Measurements from ENCODE around the gene ZNF41. TPM values are rescaled to one million over a fixed set of nuclear protein-coding genes. Genes with fewer than 3 reads are reported as not detected.

The ZNF41 gene
- total RNA-seq, 2 experiments from 2014 or later, result 12.2 to 13.3 TPM

- CTCF ChIA-PET, result interaction anchor here (1.0 kb wide), 1 partner anchor 143 kb away, joined by 3 read pairs; no protein-coding TSS in a partner anchor
- POLR2A ChIA-PET, result no interaction called here
- Mint-ChIP-seq H3K27me3 (no peaks in the 10 kb centered on the region), H3K4me3 (peak overlapping the region; percentile 86), H3K4me1 (peaks cover 39% of the 10 kb centered on the region), H3K36me3 (ENCODE audit: low read depth) (peaks cover 13% of the 10 kb centered on the region), H3K9me3 (no peaks in the 10 kb centered on the region), H3K27ac (peak overlapping the region; percentile 98)
- DNase-seq, result no peak
Measured at GRCh38 chrX:47482065-47482511, 934 bp downstream of the ZNF41 start.

GRCh38 chrX:47481160-47481559, 1.9 kb downstream of the ZNF41 start:
- DNase-seq, result no peak
- Mint-ChIP-seq H3K4me3 (peak overlapping the region; percentile 86), H3K4me1 (peaks cover 39% of the 10 kb centered on the region), H3K36me3 (ENCODE audit: low read depth) (peaks cover 15% of the 10 kb centered on the region), H3K27ac (no peak overlapping the region), H3K9me3 (no peaks in the 10 kb centered on the region), H3K27me3 (no peaks in the 10 kb centered on the region)
- POLR2A ChIA-PET, result no interaction called here
- CTCF ChIA-PET, result interaction anchor here (1.0 kb wide), 1 partner anchor 144 kb away, joined by 3 read pairs; no protein-coding TSS in a partner anchor

- Mint-ChIP-seq H3K4me1 (peaks cover 42% of the 10 kb centered on the region), H3K9me3 (no peaks in the 10 kb centered on the region), H3K27me3 (no peaks in the 10 kb centered on the region), H3K36me3 (ENCODE audit: low read depth) (peaks cover 18% of the 10 kb centered on the region), H3K27ac (no peak overlapping the region), H3K4me3 (no peak overlapping the region)
- DNase-seq, result no peak
- ChIA-PET CTCF (no interaction called here), POLR2A (no interaction called here)
Measured at GRCh38 chrX:47480576-47480975, 2.4 kb downstream of the ZNF41 start.

GRCh38 chrX:47475476-47475875, 7.5 kb downstream of the ZNF41 start:
- H3K4me3 Mint-ChIP-seq, result no peak overlapping the region
- H3K9me3 Mint-ChIP-seq, result no peaks in the 10 kb centered on the region
- ChIA-PET CTCF (no interaction called here), POLR2A (no interaction called here)
- H3K36me3 Mint-ChIP-seq (ENCODE audit: low read depth), result peaks cover 13% of the 10 kb centered on the region
- H3K27ac Mint-ChIP-seq, result no peak overlapping the region
- H3K27me3 Mint-ChIP-seq, result no peaks in the 10 kb centered on the region
- H3K4me1 Mint-ChIP-seq, result peaks cover 4% of the 10 kb centered on the region
- no peak for DNase-seq

- H3K27me3 Mint-ChIP-seq, result no peaks in the 10 kb centered on the region
- no peak for DNase-seq
- no peak overlapping the region for H3K27ac Mint-ChIP-seq
- peaks cover 44% of the 10 kb centered on the region for H3K36me3 Mint-ChIP-seq (ENCODE audit: low read depth)
- H3K4me1 Mint-ChIP-seq, result peaks cover 3% of the 10 kb centered on the region
- ChIA-PET CTCF (interaction anchor here (0.6 kb wide), 1 partner anchor 816 kb away, joined by 3 read pairs; no protein-coding TSS in a partner anchor), POLR2A (no interaction called here)
- peaks cover 6% of the 10 kb centered on the region for H3K9me3 Mint-ChIP-seq
- no peak overlapping the region for H3K4me3 Mint-ChIP-seq
Measured at GRCh38 chrX:47467106-47467505, 15.9 kb downstream of the ZNF41 start.

- peaks cover 4% of the 10 kb centered on the region for H3K9me3 Mint-ChIP-seq
- no peak for DNase-seq
- no peak overlapping the region for H3K27ac Mint-ChIP-seq
- POLR2A ChIA-PET, result no interaction called here
- CTCF ChIA-PET, result no interaction called here
- no peaks in the 10 kb centered on the region for H3K27me3 Mint-ChIP-seq
- no peak overlapping the region for H3K4me3 Mint-ChIP-seq
- no peaks in the 10 kb centered on the region for H3K4me1 Mint-ChIP-seq
- peaks cover 57% of the 10 kb centered on the region for H3K36me3 Mint-ChIP-seq (ENCODE audit: low read depth)
Measured at GRCh38 chrX:47460561-47460960, 22.5 kb downstream of the ZNF41 start.

- no peaks in the 10 kb centered on the region for H3K4me1 Mint-ChIP-seq
- no peak for DNase-seq
- no peak overlapping the region for H3K4me3 Mint-ChIP-seq
- ChIA-PET POLR2A (no interaction called here), CTCF (interaction anchor here (0.6 kb wide), 1 partner anchor 704 kb away, joined by 4 read pairs; no protein-coding TSS in a partner anchor)
- peaks cover 61% of the 10 kb centered on the region for H3K36me3 Mint-ChIP-seq (ENCODE audit: low read depth)
- H3K27ac Mint-ChIP-seq, result no peak overlapping the region
- no peaks in the 10 kb centered on the region for H3K27me3 Mint-ChIP-seq
- peaks cover 5% of the 10 kb centered on the region for H3K9me3 Mint-ChIP-seq
Measured at GRCh38 chrX:47458528-47458927, 24.5 kb downstream of the ZNF41 start.

- no peaks in the 10 kb centered on the region for H3K4me1 Mint-ChIP-seq
- ChIA-PET CTCF (no interaction called here), POLR2A (no interaction called here)
- H3K36me3 Mint-ChIP-seq (ENCODE audit: low read depth), result peaks cover 69% of the 10 kb centered on the region
- H3K4me3 Mint-ChIP-seq, result no peak overlapping the region
- no peak for DNase-seq
- H3K9me3 Mint-ChIP-seq, result peaks cover 5% of the 10 kb centered on the region
- H3K27ac Mint-ChIP-seq, result no peak overlapping the region
- H3K27me3 Mint-ChIP-seq, result no peaks in the 10 kb centered on the region
Measured at GRCh38 chrX:47456080-47456479, 26.9 kb downstream of the ZNF41 start.

GRCh38 chrX:47452112-47452511, 30.9 kb downstream of the ZNF41 start:
- ChIA-PET POLR2A (no interaction called here), CTCF (no interaction called here)
- no peak overlapping the region for H3K4me3 Mint-ChIP-seq
- DNase-seq, result no peak
- peaks cover 87% of the 10 kb centered on the region for H3K36me3 Mint-ChIP-seq (ENCODE audit: low read depth)
- no peaks in the 10 kb centered on the region for H3K4me1 Mint-ChIP-seq
- H3K27me3 Mint-ChIP-seq, result no peaks in the 10 kb centered on the region
- H3K9me3 Mint-ChIP-seq, result peaks cover 32% of the 10 kb centered on the region
- H3K27ac Mint-ChIP-seq, result no peak overlapping the region

- ChIA-PET POLR2A (no interaction called here), CTCF (no interaction called here)
- Mint-ChIP-seq H3K4me1 (no peaks in the 10 kb centered on the region), H3K4me3 (no peak overlapping the region), H3K27me3 (no peaks in the 10 kb centered on the region), H3K27ac (no peak overlapping the region), H3K36me3 (ENCODE audit: low read depth) (peaks cover 68% of the 10 kb centered on the region), H3K9me3 (peaks cover 53% of the 10 kb centered on the region)
- no peak for DNase-seq
Measured at GRCh38 chrX:47448165-47448806, 34.7 kb downstream of the ZNF41 start.

- H3K9me3 Mint-ChIP-seq, result peaks cover 53% of the 10 kb centered on the region
- CTCF ChIA-PET, result interaction anchor here (0.5 kb wide), 1 partner anchor 502 kb away, joined by 3 read pairs; no protein-coding TSS in a partner anchor
- POLR2A ChIA-PET, result no interaction called here
Measured at GRCh38 chrX:47447607-47448006, 35.4 kb downstream of the ZNF41 start.

GRCh38 chrX:47446971-47447370, 36.1 kb downstream of the ZNF41 start:
- POLR2A ChIA-PET, result no interaction called here
- Mint-ChIP-seq H3K36me3 (ENCODE audit: low read depth) (peaks cover 55% of the 10 kb centered on the region), H3K4me1 (no peaks in the 10 kb centered on the region), H3K4me3 (no peak overlapping the region), H3K27ac (no peak overlapping the region), H3K9me3 (peaks cover 54% of the 10 kb centered on the region), H3K27me3 (no peaks in the 10 kb centered on the region)
- DNase-seq, result no peak
- CTCF ChIA-PET, result no interaction called here

More at GRCh38 chrX:47447607-47448006, 35.4 kb downstream of the ZNF41 start:
- Mint-ChIP-seq H3K27me3 (no peaks in the 10 kb centered on the region), H3K4me1 (no peaks in the 10 kb centered on the region), H3K36me3 (ENCODE audit: low read depth) (peaks cover 62% of the 10 kb centered on the region), H3K27ac (no peak overlapping the region), H3K4me3 (no peak overlapping the region)
- no peak for DNase-seq

GRCh38 chrX:47446431-47446830, 36.6 kb downstream of the ZNF41 start:
- CTCF ChIA-PET, result no interaction called here
- DNase-seq, result no peak
- no peak overlapping the region for H3K4me3 Mint-ChIP-seq
- peaks cover 53% of the 10 kb centered on the region for H3K36me3 Mint-ChIP-seq (ENCODE audit: low read depth)
- no peak overlapping the region for H3K27ac Mint-ChIP-seq
- no peaks in the 10 kb centered on the region for H3K27me3 Mint-ChIP-seq
- H3K9me3 Mint-ChIP-seq, result peaks cover 56% of the 10 kb centered on the region
- POLR2A ChIA-PET, result no interaction called here
- no peaks in the 10 kb centered on the region for H3K4me1 Mint-ChIP-seq

- Mint-ChIP-seq H3K9me3 (peaks cover 3% of the 10 kb centered on the region), H3K27me3 (no peaks in the 10 kb centered on the region), H3K27ac (no peak overlapping the region), H3K4me1 (no peaks in the 10 kb centered on the region), H3K4me3 (no peak overlapping the region), H3K36me3 (ENCODE audit: low read depth) (peaks cover 2% of the 10 kb centered on the region)
- no peak for DNase-seq
- CTCF ChIA-PET, result no interaction called here
- POLR2A ChIA-PET, result no interaction called here
Measured at GRCh38 chrX:47430925-47431324, 52.1 kb downstream of the ZNF41 start.

All from activated CD4-positive, alpha-beta T cell treated with anti-CD3 and anti-CD28 coated beads, Interleukin-2, amount 10 ng/mL, durations not matched to agents 7 days and 5 days (primary cell).